CD4-positive, alpha-beta T cell treated with Interleukin-21 for 1 hour (primary cell): ENCODE results near the gene TAAR9.
A peak's percentile ranks its signal among the peaks of the same experiment; 100 is the strongest.
"Not testable (repeated sequence)": the region's sequence is repeated elsewhere in the genome, so short reads cannot be mapped to it uniquely, and the experiment has no call there.

Source experiments
- DNase-seq: peaks from one replicate; pipeline ENCODE4 v3.0.0-alpha.2; 2020

Gene TAAR9

DNA sequence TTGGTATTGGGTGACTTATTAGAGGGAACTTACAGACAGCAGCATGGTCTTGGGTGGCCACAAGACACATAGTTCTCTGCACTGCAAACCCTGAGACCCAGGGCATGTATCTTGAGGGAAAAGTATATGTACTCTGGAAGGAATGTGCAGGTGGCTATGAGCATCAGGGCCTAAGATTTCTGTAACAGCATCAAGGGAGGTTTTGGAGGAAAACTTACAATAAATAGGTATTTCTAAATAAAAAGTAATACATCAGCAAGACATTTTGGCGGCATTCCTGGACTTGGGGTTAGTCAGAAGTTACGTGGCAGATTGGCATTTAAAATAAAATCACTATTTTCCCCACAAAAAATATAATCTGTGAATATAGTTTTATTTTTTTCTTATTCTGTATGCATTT lies 17.1 kb upstream of the TAAR9 start:
- DNase-seq = no peak

DNA sequence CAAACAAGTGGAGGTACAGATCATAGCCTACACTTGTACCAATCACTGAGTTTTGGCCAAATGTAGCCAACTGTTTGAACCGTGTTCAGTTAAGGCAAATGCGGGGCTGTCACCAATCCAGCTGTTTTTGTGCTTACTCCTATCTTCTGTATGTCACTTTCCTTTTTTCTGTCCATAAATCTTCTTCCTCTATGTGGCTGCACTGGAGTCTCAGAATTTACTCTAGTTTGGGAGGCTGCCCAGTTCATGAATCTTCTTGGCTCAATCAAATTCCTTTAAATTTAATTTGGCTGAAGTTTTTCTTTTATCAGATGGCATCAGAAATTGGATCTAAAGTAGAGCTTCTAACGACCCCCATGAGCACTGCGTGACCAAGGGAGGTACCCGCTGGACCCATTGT lies 13.4 kb upstream of the TAAR9 start:
- no peak for DNase-seq

DNA sequence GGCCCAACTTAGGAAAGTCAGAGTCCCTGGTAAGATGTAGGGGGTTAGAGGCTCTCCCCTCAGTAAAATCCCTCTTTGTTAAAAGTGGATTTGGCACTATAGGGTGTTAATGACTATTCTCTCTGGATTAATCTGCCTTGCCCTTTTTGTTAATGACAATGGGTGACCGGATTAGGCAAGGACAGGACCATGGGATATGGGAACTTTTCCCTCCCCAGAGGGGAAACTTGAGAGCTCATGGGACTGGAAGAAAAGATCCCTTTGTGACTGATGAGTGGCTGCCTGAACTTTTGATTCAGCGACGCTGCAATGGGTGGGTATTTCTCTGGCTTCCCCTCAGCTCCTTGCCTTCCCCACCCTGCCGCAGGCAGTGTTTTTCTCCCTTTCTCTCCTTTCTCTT lies 12.2 kb upstream of the TAAR9 start:
- no peak for DNase-seq

DNA sequence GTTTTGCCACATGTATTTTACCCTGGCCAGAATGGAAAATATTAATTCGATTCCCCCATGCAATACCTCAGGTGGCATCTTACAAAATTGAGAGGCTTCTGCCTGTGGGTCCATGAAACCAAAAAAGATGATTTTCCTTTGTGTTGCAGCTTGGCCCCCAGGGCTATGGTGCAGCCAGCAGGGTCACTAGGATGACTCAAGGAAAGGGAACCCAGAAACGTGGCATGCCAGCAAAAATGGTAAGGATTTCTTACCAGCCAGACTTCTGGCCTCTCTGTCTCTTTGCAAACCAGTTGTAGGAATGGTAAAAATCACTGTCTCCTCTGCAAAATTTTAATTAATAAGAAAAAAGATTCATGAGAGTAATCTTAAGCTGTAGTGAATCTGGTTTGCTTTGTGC lies 11.6 kb upstream of the TAAR9 start:
- no peak for DNase-seq

DNA sequence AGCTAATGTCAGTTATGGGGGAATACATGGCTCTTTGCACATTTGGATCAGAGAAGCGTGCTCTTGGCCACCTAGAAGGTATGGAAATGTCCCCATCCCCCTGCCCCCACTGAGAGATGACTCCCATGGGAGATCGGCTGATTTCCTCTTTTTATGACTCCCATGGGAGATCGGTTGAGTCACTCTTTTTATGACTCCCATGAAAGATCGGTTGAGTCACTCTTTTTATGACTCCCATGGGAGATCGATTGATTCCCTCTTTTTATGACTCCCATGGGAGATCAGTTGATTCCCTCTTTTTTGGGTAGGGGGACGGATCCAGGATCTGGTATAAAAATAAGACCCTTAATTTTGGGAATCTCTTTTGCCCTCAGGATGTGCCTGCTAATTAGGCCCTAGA lies 10.3 kb upstream of the TAAR9 start:
- no peak for DNase-seq

DNA sequence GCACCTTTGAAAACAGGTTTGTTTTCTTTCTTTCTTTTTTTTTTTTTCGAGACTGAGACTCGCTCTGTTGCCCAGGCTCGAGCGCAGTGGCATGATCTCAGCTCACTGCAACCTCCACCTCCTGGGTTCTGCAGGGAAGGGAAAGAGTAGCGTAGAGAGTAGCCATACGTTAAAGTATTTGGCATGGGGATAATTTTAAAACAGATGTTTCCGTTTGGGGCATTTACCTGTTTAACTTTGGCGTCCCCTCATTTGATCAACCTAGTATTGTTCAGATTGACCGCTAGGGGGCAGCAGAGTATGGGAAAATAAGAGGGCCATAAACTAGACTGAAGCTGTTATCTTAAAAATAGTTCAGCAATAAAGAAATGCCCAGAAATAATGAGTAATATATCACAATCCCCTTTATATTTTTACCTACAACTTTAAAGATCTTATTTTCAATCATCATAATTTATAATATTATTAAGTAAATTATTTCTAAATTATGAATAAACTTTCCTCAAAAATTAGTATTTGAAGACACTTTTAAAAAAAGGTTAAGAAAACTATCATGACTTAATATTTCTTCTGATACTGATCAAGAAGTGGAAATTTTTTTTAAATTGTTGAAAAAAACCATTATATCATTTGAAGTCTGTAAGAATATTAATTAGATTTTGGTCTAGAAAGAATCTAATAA lies 7.6 kb upstream of the TAAR9 start:
- DNase-seq = peak; percentile 68

DNA sequence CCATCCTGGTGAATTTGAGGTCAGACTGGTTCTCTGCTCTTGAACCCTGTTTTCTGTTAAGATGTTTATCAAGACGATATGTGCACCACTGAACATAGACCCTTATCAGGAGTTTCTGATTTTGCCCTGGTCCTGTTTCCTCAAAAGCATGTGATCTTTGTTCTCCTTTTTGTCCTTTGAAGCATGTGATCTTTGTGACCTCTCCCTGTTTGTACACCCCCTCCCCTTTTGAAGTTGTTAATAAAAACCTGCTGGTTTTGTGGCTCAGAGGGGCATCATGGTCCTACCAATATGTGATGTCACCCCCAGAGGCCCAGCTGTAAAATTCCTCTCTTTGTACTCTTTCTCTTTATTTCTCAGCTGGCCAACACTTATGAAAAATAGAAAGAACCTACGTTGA lies 3.5 kb upstream of the TAAR9 start:
- DNase-seq = not testable (repeated sequence)

DNA sequence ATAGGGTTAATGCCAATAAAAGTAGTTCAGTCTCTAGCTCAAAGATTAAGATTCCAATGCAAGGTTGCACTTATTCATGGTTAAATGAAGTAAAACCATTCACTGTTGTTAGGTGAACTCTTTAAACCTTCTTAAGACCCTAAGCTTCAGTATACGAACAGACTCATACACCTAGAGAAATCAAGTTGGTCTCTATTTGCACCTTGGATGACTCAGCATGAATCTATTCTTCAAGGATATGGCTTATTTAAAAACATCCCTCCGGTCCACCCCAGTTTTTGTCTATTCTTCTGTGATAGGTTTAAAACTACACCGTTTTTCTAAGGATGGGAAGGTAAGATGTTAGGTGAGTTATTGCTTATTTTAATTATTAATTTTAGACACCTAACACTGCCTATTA lies 932 bp upstream of the TAAR9 start:
- no peak for DNase-seq

DNA sequence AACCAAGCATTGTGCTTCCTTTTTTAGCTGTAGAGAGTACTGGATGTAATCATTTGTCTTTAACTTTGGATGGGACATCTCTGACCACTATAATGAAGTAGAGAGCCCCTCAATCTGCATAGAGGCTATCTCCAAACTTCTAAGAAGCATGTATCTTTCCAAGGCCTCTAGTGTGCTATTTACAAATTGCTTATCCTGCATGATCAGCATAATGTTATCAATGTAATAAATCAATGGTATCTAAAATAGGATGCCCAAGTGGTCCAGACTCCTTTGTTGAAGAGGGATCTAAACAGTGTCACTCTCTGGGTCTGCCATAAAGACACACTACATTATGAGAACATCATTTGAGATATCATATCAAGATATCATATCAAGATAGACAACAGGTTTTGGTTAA lies 6.7 kb downstream of the TAAR9 start:
- DNase-seq = no peak

DNA sequence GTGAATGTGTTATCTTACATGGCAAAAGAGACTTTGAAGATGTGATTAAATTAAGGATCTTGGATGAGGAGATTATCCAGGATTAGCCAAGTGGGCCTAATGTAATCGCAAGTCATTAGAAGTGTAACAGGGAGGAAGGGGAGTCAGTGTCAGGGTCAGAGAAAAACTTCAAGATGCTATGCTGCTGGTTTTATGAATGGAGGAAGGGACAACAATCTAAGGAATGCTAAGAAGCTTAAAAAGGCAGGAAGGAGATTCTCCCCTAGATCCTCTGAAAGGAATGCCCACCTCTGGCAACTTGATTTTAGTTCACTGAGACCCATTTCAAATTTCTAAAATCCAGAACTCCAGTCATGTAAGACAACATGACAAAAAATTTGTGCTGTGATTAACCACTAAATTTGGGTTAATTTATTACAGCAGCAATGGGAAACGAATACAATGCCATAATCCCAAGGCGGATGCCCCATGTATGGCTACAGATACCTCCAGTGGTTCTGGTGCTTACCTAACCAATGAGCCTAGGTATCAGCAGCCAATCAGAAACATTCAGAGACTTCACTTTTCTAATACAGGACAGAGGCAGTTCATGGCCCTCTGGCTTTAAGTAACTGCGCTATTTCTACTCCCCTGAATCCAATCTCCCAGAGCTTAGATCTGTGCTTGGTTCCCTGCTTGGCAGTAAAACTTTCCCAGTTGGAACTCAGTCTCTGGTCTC lies 10.8 kb downstream of the TAAR9 start:
- DNase-seq = no peak

DNA sequence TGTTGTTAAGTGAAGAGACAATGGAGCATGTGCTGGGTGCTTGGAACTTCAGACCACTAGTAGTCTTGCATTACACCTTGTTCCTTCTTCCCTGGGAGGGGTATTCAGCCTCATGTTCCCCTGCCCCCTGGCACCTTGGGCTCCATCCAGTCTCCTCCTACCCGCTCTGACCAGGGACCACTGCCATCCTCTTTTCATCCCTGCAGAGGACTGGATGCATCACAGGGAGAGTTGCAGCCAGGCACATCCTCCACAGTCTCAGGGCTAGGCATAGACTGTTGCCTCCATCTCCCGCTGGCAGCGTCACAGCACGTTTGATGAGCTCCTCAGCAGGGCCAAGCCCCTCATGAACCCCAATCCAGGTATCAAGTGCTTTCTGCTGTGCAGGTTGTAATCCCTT lies 13.1 kb downstream of the TAAR9 start:
- no peak for DNase-seq

DNA sequence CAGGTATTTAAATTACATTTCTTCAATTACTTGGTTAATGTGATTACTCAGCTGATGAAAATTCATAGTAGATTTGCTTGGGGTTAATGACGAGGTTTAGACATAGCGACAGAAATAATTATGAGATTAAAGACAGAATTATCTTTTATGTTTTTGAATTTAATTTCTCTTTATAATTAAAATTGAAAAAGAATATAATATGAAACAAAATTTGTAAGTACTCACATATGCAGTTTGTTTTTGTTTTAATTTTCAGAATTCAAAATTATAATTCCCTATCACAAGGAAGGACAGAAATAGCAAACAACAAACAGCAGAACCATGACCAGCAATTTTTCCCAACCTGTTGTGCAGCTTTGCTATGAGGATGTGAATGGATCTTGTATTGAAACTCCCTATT lies 14.3 kb downstream of the TAAR9 start, which contains the start of gene TAAR8:
TSS of gene TAAR8 (plus strand) at position 301 of the 400 bp plus-strand sequence. CDS start at position 322, 21 bp downstream.
- DNase-seq = no peak

DNA sequence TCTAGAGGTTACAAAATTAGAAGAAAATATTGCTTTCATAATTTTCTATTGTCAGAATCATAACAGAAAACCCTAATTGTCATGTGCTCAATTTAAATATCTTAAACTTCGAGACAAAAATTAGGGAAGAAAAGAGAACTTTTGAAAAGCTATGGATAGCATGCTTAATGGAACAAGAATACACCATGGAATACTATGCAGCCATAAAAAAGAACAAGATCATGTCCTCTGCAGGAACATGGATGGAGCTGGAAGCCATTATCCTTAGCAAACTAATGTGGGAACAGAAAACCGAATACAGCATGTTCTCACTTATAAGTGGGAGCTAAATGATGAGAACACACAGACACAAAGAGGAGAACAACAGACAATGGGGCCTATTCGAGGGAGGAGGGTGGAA lies 22.0 kb downstream of the TAAR9 start:
- not testable (repeated sequence) for DNase-seq

DNA sequence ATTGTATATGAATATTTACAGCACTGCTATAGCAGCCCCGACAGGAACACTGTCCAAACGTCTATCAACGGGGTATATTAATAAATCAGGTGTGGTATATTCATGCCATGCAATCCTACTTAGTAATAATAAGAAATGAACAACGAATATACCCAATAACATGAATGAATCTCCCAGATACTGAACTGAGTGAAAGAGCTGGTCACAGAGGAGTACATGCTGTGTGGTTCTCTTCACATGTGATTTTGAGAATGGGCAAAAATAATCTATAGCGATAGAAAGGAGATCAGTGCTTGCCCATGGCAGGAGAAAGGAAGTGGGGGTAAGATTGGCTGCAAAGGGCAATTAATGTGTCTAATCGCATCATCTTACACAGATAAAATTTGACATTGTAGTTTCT lies 28.3 kb downstream of the TAAR9 start:
- no peak for DNase-seq

DNA sequence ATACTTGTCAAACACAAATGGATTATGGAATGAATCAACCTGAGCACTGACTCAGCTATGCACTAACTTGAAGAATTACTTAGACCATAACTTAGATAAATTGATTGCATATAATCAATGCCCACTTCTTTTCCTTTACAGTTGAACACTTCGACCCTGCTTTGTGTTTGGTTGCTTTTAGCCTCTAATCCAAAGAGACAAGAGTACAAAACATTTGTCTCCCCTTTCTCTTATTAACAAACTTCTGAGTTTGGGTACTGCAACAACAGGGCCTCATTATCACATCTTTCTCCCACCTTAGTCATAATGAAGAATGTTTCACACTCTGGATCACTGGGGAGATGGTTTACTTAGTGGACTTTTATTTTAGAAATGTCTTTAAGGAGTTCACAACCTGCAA lies 29.5 kb downstream of the TAAR9 start:
- DNase-seq = no peak

DNA sequence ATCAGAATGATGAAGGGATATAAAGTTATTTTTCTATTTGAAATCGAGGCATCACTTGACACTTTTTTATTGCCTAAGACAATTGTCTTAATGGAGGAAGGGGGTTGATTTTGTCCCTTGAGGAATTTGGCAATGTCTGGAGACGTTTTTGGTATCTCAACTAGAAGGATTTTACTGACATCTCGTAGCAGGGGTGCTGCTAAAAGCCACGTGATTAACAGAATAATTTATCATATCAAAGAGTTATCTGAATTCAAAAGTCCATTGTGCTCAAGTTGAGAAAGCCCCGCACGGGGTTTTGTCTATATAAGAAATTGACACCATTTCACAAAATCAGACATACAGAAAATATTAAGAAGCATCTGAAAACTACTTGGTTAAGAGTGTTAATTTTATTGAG lies 30.5 kb downstream of the TAAR9 start:
- DNase-seq = no peak

DNA sequence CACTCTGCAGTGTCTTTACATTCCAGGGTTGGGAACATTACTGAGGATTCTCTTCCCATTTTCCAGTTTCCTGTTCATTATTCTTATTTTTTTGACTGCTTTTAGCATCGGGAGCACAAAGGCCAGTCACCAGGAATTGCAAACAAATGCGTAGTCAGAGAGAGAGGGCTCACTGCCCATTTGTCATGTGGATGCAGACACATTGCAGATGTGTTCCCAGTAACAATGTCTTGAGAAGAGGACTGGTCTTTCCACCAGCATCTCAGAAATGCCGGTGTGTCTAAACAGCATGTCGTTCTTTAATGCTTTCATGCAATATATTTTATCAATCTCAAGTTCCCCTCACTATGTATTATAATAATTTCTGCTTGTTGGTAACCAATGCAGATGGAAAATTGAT lies 31.1 kb downstream of the TAAR9 start:
- no peak for DNase-seq

DNA sequence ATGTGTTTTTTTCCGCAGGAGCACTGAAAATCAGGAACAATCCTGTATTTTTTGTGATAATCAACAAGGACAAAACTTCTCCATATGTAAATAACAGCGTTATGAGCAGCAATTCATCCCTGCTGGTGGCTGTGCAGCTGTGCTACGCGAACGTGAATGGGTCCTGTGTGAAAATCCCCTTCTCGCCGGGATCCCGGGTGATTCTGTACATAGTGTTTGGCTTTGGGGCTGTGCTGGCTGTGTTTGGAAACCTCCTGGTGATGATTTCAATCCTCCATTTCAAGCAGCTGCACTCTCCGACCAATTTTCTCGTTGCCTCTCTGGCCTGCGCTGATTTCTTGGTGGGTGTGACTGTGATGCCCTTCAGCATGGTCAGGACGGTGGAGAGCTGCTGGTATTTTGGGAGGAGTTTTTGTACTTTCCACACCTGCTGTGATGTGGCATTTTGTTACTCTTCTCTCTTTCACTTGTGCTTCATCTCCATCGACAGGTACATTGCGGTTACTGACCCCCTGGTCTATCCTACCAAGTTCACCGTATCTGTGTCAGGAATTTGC lies 32.2 kb downstream of the TAAR9 start, which contains the start of gene TAAR6:
TSS of gene TAAR6 (plus strand) at position 102 of the 557 bp plus-strand sequence. CDS start at position 102, 0 bp downstream.
- no peak for DNase-seq

DNA sequence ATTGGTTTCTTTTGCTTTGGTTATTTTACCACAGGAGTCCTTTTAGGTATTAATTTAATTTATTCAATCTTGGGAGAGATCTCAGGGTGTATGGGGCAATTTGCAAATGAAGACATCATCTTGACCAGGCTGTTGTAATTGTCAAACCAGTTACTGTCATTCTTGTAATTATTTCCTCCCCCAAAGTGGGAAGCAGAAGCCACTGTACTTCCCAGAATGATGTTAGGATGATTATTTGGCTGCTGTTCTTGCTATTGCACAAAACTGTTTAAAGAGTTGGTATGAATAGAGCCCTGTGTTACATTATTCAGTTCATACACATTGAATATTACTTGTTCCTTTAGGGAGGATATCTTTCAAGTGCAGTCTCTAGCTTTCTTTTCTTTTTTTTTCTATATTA lies 33.7 kb downstream of the TAAR9 start:
- DNase-seq = no peak

DNA sequence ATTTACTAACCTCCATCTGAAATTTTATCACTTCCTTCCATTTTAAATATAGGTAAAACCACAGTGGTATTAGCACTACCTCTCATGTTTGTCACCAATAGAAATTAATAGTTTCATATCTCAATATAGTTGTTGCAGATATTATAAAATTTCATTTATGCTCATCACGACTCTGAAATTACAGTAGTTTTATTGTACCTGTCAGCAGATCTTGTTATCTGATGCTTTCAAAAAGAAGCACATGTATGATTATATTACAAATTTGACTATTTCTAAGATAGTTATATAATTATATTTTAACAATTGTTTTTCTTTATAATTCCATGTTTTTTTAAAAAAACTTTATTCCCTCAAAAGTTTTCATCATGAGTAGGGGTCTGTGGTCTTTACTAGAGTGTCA lies 46.6 kb downstream of the TAAR9 start:
- DNase-seq = no peak

DNA sequence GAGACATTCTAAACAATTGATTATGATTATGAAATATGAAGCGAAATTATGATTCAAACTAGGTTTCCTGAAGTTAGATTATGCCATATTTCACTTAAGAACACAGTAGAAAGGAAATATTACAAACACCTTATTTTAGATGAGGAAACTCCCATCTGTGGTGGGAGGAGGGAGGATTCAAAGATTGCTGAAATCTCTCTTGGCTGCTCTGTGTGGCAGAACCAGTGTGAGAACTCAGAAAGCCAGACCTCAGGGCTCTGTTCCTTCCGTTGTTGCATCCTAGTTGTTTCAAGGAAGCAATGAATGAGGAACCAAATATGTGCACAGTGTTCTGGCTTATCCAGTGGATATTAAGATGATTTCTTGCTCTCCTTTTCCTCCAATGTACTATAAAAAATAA lies 49.3 kb downstream of the TAAR9 start:
- no peak for DNase-seq
